ENCODE measurements around the gene CEBPZOS.

The CEBPZOS gene

DNA sequence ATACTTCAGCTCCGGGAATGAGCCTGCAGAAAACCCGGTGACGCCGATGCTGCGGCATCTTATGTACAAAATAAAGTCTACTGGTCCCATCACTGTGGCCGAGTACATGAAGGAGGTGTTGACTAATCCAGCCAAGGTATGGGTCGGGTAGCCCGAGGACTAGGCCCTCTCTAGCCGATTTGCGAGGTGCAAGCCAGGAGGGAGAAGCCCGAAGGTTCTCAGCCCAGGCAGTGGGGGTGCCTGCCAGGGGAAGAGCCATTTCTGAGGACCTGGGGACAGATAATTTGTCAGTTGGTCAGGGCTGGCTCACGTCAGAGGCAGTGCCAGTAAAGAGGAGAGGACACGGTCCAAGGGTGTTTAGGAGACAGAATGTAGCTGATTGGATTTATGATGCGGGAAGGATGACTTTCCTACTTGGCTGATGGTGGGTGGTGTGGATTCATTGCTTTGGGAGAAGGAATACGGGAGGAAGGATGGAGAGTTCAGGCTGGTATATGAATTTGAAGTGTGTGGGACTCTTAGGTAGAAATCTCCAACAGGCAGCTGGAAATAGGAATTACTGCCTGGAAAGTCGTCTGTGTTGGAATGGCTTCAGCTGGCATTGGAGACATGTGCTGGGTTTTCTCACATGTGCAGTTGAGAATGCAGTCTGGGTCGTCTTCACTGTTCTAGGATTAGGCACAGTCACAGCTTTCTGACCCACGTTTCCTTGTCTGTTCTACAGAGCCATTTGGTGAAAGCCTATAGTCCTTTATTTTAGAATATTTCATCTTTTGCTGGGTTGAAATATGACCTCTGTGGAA, 36.0 kb downstream of the CEBPZOS start:
- DNase-seq (ENCODE audit: low read depth, low spot score) = no peak

GRCh38 chr2:37243435-37243834, 47.1 kb downstream of the CEBPZOS start:
- DNase-seq (ENCODE audit: low read depth, low spot score) = no peak

- no peak for DNase-seq (ENCODE audit: low read depth, low spot score)
Observed at GRCh38 chr2:37244017-37244416, 47.7 kb downstream of the CEBPZOS start.

DNA sequence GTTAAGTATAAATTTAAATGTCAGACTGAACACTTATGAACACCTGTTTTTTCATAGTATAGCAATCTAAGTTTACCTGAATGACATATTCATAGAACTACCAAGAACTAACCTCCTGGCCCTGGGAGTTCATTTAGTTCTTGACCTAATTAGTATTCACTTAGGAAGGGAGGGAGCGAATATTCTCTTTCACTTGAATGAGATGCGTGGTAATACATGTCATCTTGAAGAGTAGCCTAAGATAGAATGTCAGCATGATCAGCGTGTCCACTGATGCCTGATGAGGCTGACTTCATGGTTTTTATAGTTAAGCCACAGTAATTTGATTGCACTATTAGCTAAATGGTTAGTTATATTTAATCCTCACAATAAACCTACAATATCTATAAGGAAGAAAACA, 48.5 kb downstream of the CEBPZOS start:
- DNase-seq (ENCODE audit: low read depth, low spot score) = no peak

DNA sequence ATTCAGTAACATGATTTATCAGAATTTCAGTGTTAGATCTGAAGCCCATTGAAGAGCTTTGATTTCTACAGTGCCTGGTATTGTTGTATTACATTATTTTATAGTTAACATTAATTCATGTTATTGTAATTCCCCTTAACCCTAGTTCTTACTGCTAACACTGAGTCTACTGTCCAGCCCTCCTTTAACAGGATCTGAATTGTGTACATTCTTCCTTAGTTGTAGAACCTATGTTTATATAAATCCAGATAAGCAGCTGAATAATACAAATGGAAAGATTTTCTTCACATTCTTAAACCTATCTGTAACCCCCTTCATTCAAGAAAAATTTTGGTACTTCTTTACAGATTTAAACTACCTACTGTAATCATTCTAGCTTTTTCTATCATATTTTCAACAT, 49.9 kb downstream of the CEBPZOS start:
- no peak for DNase-seq (ENCODE audit: low read depth, low spot score)

DNA sequence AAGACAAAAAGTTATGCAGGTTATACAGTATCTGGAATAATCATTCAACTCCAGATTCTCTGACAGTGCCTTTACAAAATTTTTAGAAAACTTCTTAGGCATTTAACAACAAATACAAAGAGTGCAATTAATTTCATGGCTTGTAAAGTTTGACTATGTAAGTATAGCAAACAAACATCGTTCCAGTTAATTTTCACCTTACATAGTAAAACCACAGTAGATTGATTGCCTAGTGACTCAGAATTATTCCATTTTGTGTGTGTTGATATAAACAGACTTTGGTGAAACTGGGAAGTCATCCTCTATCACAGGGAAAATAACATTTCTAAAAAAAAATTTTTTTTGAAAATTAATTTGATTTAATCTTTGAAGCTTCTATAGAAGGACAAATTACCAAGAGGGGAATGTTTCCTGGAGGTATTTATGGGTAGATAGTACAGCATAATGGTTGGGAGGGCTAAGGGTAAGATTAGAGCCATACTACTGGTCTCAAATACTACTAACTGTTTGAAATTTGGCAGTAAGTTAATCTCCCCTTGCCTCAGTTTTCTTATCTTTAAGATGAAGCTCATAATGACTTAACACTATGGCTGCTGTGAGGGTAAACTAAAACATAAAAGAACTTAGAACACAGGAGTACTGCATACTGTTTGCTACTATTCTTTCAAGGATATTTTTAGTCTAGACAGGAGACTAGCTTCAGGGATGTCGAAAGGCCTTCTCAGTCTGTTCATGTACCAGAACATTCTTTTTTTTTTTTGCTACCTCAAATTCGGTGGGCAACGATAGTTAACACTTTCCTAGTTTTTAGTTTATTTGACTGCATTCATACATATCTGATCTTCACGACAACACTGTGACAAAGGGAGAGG, 54.8 kb downstream of the CEBPZOS start:
- no peak for DNase-seq (ENCODE audit: low read depth, low spot score)

All from activated CD4-positive, CD25-positive, alpha-beta regulatory T cell treated with anti-CD3 and anti-CD28 coated beads, Interleukin-2, amount 50 U/mL, for 16 hours (primary cell).